Measurements from ENCODE around the gene DAP.

The DAP gene

DNA sequence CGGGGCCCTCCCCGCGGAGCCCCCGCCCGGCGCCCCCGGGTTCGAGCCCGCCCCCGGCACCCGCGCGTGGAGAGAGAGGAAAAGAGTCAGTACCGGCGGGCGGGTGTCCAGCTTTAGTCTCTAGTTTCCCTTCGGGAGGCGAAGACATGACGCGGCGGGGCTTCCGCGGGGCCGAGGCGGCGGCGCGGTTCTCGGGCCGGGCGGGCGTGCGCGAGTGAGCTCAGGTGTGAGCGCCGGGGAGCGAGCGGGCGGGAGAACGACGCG, 181 bp downstream of the DAP start:
- DNase-seq (ENCODE audit: low read depth in 2 of 2) = no peak

DNA sequence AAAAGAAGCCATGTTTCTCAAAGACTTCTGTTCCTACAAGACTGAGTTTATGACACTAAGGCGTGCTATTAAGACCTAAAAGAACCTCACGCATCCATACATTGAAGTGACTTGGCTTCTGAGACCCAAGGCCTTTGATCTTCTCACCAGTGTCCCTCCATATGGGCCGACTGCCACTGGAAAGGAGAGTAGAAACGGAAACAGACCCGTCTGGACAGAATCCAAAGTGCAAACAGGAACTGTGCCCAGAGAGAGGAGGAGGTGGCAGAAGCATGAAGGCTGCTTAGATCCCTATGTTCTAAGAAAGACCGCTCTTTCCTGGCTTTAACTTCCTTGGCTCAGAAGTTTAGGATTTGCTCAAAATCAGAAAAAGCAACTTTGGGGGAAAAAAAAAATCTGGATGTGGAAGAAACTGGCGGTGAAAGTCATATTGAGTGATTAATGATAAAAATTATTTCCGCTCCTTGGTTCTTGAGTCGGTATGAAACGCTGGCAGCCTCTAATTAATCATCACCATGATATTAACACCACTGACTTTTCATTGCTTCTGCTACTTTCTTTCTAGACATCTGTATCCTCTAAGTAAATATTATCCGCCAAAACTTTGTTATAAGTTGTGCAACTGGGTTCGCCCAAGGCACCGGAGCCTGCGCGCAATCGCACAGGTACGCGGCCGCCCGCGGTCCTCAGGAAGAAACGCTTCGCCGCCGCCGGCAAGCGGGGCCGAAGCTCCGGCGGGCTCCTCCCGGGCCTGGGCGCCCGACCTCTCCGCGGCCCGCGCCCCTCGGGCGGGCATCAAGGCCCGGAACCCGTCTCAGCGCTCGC, 726 bp downstream of the DAP start:
- DNase-seq (ENCODE audit: low read depth in 2 of 2) = peak in 1 of 2 donors; percentile 18

- no peak for DNase-seq (ENCODE audit: low read depth in 2 of 2)
Measured at GRCh38 chr5:10759111-10759510, 1.9 kb downstream of the DAP start.

DNA sequence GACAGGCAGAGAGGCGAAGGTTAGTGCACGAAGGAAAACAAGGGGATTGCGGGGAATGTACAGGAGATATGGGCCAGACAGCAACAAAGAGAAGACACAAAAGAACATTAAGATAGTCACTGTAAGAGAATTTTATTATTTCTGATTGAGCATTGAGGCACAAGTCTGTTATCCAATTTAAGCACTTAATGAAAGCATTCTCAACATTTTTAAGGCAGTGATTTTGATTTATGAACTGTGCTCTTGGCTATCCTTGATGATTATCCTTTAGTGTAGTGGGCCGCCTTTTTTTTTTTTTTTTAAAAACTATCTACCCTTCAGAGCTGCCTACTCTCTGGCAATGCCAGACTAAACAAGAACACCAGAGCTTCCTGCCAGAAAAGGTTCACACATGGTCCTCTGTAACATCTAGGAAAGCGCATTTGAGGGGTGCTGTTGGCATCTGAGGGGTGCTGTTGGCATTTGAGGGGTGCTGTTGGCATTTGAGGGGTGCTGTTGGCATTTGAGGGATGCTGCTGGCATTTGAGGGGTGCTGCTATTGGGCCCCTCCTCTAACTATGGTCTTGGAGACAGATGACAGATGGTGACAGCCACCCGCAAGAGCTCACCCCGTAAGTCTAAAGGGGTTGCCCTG, 3.0 kb downstream of the DAP start:
- no peak for DNase-seq (ENCODE audit: low read depth in 2 of 2)

- no peak for DNase-seq (ENCODE audit: low read depth in 2 of 2)
Measured at GRCh38 chr5:10757043-10757442, 4.0 kb downstream of the DAP start.

DNA sequence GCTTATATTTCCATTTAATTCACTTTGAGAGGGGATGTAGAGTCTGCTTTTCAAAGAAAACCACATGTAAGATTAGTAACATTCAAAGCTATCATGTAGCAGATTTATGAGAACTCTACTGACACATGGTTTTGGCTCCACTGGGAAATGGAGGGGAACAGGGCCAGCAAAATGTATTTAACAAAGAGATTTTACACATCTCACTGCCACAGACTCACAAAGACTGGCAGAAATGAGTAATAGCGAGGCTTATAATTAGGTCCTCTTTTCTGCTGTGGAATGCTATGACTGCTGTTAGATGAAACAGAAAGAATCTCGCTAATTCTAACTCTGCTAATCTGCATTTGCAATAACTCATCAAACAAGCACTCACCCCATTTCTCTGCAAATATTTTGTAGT, 4.5 kb downstream of the DAP start:
- no peak for DNase-seq (ENCODE audit: low read depth in 2 of 2)

DNA sequence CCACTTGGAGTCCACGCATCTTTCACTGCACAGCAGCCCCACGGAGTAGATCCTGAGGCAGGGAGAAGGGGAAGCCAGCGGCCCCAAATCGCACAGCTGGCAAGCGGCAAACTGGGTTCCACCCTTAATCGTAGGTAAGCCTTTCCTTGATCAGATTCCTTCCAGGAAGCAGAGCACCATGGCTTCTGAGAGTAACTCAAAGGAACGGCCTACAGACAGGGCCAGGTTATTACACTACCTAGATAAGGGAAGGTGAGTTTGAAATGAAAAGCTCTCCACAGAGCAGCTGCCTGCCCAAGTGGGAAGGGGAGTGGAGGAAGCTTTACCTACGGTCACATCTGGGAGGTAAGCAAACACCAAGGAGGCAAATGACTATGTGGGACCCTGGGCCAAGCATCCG, 7.9 kb downstream of the DAP start:
- no peak for DNase-seq (ENCODE audit: low read depth in 2 of 2)

DNA sequence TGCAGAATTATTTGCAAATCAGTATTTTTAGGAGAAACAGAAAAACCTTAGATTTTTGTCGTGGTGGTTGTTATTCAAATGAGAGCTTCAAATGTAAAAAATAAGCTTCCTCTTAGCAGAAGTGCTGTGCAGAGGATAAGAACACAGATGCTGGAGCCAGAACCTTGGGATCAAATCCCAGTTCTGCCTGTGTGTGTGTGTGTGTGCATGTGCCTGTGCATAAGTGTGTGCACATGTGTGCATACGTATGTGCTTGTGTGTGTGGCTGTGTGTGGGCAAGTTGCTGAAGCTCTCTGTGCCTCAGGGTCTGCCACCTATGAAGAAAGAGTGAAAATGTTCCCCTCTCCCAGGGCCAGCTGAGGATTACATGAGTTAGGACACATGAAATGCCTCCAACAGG, 8.6 kb downstream of the DAP start:
- DNase-seq (ENCODE audit: low read depth in 2 of 2) = no peak

- DNase-seq (ENCODE audit: low read depth in 2 of 2) = no peak
Measured at GRCh38 chr5:10750909-10751308, 10.1 kb downstream of the DAP start.

GRCh38 chr5:10747678-10748622, 13.1 kb downstream of the DAP start:
- no peak for DNase-seq (ENCODE audit: low read depth in 2 of 2)

DNA sequence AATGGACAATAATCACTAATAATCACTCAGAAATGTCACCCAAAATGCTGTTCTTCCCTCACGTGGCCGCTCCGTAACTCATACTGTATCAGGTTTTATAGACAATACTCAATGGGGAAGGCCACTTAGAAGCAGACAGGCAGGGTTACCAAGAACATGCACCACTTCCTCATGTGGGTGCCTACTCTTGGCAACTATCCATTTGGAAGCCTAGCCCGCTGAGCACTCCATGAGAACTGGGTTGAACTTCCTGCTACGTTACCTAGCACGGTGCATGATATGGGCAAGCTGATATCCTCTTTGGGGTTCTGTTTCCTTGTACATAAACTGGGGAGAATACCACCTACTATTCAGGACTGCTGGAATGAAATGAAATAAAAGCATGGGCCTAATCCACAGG, 14.3 kb downstream of the DAP start:
- no peak for DNase-seq (ENCODE audit: low read depth in 2 of 2)

DNA sequence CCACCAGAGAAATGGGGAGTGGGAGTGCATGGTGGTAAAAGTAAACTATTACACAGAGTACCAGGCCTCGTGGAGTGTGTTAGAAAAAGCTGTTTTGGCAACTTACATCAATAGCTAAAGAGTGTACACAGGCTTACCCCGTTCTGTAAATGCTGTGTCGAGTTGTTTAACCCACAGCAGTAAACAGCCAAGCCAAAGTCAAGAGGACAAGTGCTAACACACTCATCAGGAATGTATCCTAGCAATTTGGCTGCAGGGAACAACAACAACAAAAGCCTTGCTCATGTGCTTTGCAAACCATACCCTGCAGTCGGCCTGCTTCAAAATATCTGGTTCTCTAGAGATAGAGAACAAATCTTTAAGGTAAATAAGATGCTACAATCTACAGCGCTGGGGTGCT, 15.9 kb downstream of the DAP start:
- no peak for DNase-seq (ENCODE audit: low read depth in 2 of 2)

DNA sequence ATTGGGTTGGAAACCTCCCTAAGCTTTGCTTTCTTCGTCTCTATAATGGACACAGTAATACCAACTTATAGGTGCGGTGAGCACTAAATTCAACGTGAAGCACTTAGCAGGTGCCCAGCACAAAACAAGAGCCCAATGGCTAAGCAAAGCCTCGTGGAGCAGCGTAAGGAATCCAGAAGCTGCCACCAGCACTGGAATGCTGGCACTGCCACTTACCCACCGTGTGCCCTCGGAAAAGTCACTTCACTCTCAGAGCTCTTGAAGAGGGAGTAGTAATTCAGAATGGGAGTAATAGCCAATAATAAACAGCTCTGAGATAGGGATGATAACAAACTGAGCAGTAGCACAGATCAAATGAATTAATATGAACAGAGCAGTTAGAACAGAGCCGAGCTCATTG, 16.4 kb downstream of the DAP start:
- DNase-seq (ENCODE audit: low read depth in 2 of 2) = no peak

- DNase-seq (ENCODE audit: low read depth in 2 of 2) = no peak
Measured at GRCh38 chr5:10743951-10744350, 17.1 kb downstream of the DAP start.

DNA sequence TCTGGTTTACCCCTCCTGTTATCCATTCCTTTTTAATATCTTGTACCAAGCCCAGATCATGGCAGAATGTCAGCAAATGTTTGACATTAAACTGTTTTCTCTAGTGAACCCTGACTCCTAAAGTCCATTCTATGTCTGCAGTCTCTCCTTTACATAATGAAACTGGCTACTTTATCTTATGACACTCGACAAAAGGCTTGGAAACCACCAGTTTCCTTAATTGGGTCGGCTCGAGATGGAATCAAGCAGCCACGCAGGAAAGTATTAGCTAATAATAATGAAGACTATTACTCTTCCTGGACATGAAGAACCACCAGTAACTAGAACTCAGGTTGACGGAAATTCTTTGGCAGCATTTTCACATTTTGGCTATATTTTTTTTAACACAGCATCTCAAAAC, 17.5 kb downstream of the DAP start:
- no peak for DNase-seq (ENCODE audit: low read depth in 2 of 2)

DNA sequence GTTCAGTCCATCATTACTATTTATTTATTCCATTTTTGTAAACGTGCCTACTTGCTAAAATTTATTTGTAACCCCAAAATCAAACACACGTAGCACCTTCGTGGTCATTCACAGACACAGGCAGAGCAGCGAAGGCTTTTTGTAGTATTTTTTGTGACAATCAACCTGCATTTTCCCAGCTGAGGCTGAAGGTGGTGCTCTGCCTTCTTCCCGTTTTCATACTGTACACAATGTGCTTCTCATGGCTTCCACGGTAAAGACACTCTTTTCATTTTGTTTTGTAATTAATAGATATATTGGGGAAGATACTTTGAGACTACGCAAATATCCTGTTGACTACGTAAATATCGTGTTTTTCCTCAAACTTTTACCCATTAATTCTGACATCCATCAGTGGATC, 19.4 kb downstream of the DAP start:
- no peak for DNase-seq (ENCODE audit: low read depth in 2 of 2)

DNA sequence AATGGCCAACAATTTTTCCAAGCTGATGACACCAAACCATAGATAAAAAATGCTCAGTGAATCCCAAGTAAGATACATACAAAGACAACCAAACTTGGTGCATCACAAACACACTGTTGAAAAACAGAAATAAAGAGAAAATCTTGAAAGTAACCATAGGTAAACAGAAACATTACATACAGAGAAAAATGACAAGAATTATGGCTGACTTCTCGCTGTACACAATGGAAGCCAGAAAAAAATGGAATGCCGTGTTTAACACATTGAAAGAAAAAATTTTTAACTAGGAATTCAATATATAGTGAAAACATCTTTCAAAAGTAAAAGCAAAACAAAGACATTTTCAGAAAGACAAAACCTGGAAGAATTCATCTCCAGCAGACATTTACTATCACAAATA, 20.6 kb downstream of the DAP start:
- DNase-seq (ENCODE audit: low read depth in 2 of 2) = no peak

DNA sequence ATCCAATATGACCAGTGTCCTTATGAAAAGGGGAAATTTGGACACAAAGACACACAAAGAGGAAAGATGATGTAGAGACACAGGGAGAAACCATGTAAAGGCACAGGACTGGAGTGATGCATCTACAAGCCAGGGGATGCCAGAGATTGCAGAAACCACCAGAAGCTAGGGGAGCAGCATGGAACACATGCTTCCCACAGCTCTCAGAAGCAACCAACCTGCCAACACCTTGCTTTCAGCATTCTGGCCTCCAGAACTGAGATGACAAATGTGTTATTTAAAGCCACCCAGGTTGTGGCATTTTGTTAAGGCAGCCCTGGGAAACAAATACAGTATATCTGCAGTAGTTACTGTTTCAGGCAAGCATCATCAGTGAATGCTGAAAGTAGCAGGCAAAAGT, 23.2 kb downstream of the DAP start:
- DNase-seq (ENCODE audit: low read depth in 2 of 2) = no peak

- DNase-seq (ENCODE audit: low read depth in 2 of 2) = no peak
Measured at GRCh38 chr5:10736808-10737207, 24.2 kb downstream of the DAP start.

- DNase-seq (ENCODE audit: low read depth in 2 of 2) = no peak
Measured at GRCh38 chr5:10736354-10736753, 24.7 kb downstream of the DAP start.

DNA sequence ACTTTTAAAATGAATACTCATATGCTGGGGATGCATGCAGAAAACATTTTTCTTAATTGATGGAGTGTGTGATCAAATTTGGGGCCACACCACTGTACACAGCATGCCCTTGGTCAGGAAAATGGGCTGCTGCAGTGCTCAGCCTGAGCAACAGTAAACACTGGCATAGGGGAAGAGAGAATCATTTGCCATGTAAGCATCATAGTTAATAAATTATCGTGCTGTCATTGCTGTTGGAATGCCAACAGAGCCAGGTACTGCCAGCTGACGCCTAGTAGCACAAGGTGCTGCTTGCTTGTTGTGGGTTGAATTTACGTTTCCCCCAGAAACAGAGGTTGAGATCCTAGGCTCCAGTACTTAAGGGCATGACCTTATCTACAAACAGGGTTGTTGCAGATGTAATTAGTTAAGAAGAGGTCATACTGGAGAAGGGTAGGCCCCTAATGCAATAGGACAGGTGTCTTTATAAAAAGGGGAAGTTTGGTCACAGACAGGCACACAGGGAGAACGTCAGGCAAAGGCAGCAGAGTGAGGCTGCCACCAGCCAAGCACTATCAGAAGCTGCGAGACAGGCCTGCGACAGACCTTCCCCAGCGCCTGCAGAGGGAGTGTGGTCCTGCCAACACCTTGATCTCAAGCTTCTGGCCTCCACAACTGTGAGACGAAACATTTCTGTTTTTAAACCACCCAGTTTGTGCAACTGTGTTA, 25.3 kb downstream of the DAP start:
- no peak for DNase-seq (ENCODE audit: low read depth in 2 of 2)

- DNase-seq (ENCODE audit: low read depth in 2 of 2) = no peak
Measured at GRCh38 chr5:10734832-10735523, 26.1 kb downstream of the DAP start.
